ENCODE measurements around the gene B3GNT3. TPM values are rescaled to one million over a fixed set of nuclear protein-coding genes. Genes with fewer than 3 reads are reported as not detected.

The B3GNT3 gene
- total and polyA plus RNA-seq, 4 donors, result 0.42 to 4.5 (median 1.9) TPM; not detected in 1

DNA sequence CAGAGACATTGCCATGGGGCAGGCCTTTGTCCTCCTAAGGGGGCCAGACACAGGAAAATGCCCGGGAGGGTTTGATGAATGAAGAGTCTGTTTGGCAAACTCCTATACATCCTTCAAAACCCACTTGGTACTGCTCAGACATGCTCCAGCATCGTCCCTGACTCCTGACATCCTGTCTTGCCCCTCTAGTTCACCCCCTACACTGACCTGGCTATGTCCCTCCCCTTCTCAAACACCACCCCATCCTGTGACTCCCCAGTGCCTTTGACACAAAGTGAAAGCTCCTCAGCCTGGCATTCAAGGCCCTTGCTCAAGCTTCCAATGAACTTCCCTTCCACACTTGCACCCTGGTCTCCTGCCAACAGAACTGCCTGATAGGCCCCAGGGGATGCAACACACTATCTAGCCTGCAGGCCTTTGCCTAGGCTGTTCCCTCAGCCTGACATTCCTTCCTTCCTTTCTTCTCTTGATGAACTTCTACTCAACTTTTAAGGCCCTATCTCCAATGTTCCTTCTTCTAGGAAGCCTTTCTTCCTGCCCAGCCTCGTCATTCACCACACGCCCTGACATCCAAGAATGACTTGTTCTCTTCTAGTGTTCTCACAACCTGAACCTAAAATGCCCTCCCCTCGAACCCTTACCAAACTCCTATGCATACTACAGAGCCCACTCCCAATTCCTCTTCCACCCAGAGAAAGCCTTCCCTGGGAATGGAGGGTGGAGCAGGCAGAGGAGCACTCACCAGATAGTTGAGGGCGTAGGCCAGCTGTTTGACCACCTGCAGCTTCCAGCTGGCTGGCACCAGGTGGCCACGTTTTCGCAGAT lies 40.5 kb downstream of the B3GNT3 start:
- Histone ChIP-seq H3K4me1 (ENCODE audit: control insufficient read depth in 1 of 2, insufficient read depth in 2 of 2, low read length in 2 of 2) (no peaks in the 10 kb centered on the region), H3K36me3 (ENCODE audit: control insufficient read depth in 1 of 2, insufficient read depth in 2 of 2, low read length in 1 of 2) (no peaks in the 10 kb centered on the region), H3K4me3 (ENCODE audit: low read length in 2 of 2) (no peak overlapping the region), H3K27ac (ENCODE audit: low read depth in 1 of 2, low read length in 2 of 2) (no peak overlapping the region), H3K27me3 (ENCODE audit: control insufficient read depth in 1 of 2, insufficient read depth in 2 of 2, low read length in 1 of 2) (no peaks in the 10 kb centered on the region), H3K9me3 (ENCODE audit: control insufficient read depth, low read length) (no peaks in the 10 kb centered on the region)
- intact Hi-C loops (cut with DNase I), result no loop called here
- ATAC-seq (ENCODE audit: low FRiP score) (no peak), DNase-seq (no peak)
- WGBS, 2 donors, result 74 to 81% methylated on average over 8 of the region's 8 CpGs

DNA sequence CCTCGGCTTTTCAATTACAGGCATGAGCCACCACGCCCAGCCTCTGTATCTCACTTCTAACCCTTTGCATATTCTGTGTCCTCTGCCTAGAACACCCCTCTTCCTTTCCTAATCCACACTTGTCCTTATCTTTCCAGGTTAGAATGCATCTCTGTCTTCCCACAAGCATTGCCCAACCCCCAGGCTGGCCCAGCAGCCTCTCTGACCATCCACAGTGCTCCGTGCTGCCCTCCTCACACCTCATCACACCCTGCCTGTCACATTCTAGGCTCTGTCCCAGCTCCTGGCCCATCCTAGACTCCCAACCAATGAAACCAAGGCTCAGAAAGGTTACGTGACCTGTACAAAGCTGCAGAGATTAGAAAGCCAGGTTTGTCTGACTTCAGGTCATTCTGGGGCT lies 41.6 kb downstream of the B3GNT3 start:
- WGBS, 2 donors, result 72 to 75% methylated on average over 4 of the region's 4 CpGs
- H3K4me3 ChIP-seq (ENCODE audit: low read length in 2 of 2), result no peak overlapping the region
- no peaks in the 10 kb centered on the region for H3K4me1 ChIP-seq (ENCODE audit: control insufficient read depth in 1 of 2, insufficient read depth in 2 of 2, low read length in 2 of 2)
- ATAC-seq (ENCODE audit: low FRiP score) (no peak), DNase-seq (no peak)
- H3K36me3 ChIP-seq (ENCODE audit: control insufficient read depth in 1 of 2, insufficient read depth in 2 of 2, low read length in 1 of 2), result no peaks in the 10 kb centered on the region
- intact Hi-C loops (cut with DNase I), result no loop called here
- H3K27ac ChIP-seq (ENCODE audit: low read depth in 1 of 2, low read length in 2 of 2), result no peak overlapping the region
- H3K27me3 ChIP-seq (ENCODE audit: control insufficient read depth in 1 of 2, insufficient read depth in 2 of 2, low read length in 1 of 2), result no peaks in the 10 kb centered on the region
- no peaks in the 10 kb centered on the region for H3K9me3 ChIP-seq (ENCODE audit: control insufficient read depth, low read length)

DNA sequence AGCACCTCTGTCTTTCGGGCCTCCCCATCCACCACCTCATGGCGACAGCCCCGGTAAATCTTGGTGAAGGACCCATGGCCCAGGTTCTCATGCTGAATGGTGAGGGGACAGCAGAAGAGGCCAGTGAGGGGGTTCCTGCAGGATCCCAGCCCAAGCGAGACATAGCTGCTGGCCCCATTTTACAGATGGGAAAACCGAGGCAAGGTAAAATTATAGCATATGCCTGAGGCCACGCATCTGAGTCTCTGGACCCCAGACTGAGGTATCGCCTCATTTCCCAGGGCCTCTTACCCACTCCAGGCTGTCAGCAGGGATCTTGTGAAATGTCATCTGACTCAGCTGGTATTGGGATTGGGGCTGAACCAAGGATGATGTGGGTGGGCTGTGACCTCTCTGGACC lies 43.0 kb downstream of the B3GNT3 start:
- no peaks in the 10 kb centered on the region for H3K4me1 ChIP-seq (ENCODE audit: control insufficient read depth in 1 of 2, insufficient read depth in 2 of 2, low read length in 2 of 2)
- no peak overlapping the region for H3K27ac ChIP-seq (ENCODE audit: low read depth in 1 of 2, low read length in 2 of 2)
- intact Hi-C loops (cut with DNase I), result no loop called here
- WGBS, 2 donors, result 90 to 92% methylated on average over 7 of the region's 7 CpGs
- DNase-seq (no peak), ATAC-seq (ENCODE audit: low FRiP score) (no peak)
- H3K36me3 ChIP-seq (ENCODE audit: control insufficient read depth in 1 of 2, insufficient read depth in 2 of 2, low read length in 1 of 2), result no peaks in the 10 kb centered on the region
- no peak overlapping the region for H3K4me3 ChIP-seq (ENCODE audit: low read length in 2 of 2)
- H3K9me3 ChIP-seq (ENCODE audit: control insufficient read depth, low read length), result no peaks in the 10 kb centered on the region
- no peaks in the 10 kb centered on the region for H3K27me3 ChIP-seq (ENCODE audit: control insufficient read depth in 1 of 2, insufficient read depth in 2 of 2, low read length in 1 of 2)

DNA sequence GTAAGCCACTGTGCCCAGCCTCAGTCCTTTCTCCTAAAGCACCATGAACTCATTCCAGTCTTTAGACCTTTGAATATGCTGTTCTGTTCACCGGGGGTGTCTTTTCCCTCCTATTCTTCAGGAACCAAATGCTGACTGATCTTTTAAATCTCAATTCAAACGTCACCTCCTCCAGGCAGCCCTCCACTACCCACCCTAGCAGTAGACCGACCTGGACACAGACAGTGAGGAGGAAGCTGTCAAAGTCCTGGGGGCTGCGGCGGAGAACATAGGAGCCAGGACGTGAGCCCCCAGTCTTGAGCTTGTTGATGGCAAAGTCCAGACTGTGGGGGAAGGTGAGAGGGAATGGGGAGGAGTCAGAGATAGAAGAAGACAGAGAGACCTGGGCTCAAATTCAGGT lies 45.1 kb downstream of the B3GNT3 start:
- Histone ChIP-seq H3K9me3 (ENCODE audit: control insufficient read depth, low read length) (no peaks in the 10 kb centered on the region), H3K27ac (ENCODE audit: low read depth in 1 of 2, low read length in 2 of 2) (no peak overlapping the region), H3K27me3 (ENCODE audit: control insufficient read depth in 1 of 2, insufficient read depth in 2 of 2, low read length in 1 of 2) (no peaks in the 10 kb centered on the region), H3K4me3 (ENCODE audit: low read length in 2 of 2) (no peak overlapping the region), H3K4me1 (ENCODE audit: control insufficient read depth in 1 of 2, insufficient read depth in 2 of 2, low read length in 2 of 2) (no peaks in the 10 kb centered on the region), H3K36me3 (ENCODE audit: control insufficient read depth in 1 of 2, insufficient read depth in 2 of 2, low read length in 1 of 2) (no peaks in the 10 kb centered on the region)
- ATAC-seq (ENCODE audit: low FRiP score) (no peak), DNase-seq (no peak)
- intact Hi-C loops (cut with DNase I), result no loop called here
- WGBS, 2 donors, result 81 to 87% methylated on average over 6 of the region's 6 CpGs

DNA sequence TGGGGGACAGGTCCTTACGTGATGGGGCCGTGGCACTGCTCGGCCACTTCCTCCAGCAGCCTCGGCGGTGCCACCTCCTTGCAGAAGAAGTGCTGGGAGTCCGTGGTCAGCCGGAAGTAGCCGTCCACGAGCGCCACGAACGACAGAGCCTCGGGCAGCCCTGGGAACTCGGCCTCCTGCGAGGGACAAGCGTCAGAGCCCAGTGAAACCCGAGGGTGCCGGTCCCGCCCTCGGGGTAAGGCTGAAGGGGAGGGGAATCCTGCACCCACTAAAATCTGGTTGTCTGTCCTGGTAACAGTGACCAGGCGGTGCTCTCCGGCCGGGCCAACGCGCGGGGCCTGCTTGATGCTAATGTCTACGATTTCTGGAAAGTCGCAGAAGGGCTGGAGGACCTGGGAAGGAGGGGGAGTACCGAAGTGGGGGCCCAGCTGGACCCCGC lies 46.5 kb downstream of the B3GNT3 start:
- no peaks in the 10 kb centered on the region for H3K36me3 ChIP-seq (ENCODE audit: control insufficient read depth in 1 of 2, insufficient read depth in 2 of 2, low read length in 1 of 2)
- no peak overlapping the region for H3K4me3 ChIP-seq (ENCODE audit: low read length in 2 of 2)
- WGBS, 2 donors, result 14 to 23% methylated on average over 27 to 30 of the region's 30 CpGs
- no peaks in the 10 kb centered on the region for H3K9me3 ChIP-seq (ENCODE audit: control insufficient read depth, low read length)
- DNase-seq (no peak), ATAC-seq (ENCODE audit: low FRiP score) (no peak)
- no peaks in the 10 kb centered on the region for H3K27me3 ChIP-seq (ENCODE audit: control insufficient read depth in 1 of 2, insufficient read depth in 2 of 2, low read length in 1 of 2)
- H3K4me1 ChIP-seq (ENCODE audit: control insufficient read depth in 1 of 2, insufficient read depth in 2 of 2, low read length in 2 of 2), result no peaks in the 10 kb centered on the region
- intact Hi-C loops (cut with DNase I), result no loop called here
- no peak overlapping the region for H3K27ac ChIP-seq (ENCODE audit: low read depth in 1 of 2, low read length in 2 of 2)

DNA sequence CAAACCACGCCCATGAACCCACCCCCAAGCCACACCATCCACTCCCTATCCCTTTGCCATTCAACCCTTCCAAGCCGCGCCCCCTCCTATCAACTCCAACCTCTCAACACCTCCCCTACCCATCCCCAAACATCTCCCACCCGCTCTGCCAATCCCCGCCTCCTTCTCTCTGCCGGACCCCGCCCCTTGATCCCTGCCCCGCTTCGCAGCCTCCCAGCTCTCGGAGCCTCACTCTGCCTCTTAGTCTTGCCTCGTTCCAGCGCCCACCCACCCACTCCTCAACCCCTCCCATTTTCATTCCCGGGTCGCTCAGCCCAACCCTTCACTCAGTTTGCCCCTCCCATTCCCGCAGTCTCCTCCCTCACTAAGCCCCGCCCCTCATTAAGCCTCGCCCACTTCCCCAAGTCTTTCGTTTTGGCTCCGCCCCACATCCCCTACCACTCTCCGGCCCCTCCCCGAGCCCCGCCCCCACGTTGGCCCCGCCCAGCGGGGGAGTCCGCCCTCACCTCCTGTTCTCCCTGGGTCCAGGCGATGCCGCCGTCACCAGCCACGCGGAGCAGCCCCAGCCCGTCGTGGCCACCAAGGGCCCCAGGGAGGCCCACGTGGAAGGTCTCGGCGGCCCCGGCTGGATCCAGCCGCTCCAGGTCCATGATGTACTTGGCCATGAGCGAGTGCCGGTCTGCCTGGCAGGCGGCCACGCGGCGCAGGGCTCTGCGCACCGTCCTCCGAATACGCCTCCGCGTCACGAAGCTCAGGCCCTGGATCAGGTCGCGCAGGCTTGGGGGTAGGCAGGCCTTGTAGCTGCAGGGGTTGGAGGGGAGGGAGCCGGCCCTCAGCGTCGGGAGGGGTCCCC lies 47.1 kb downstream of the B3GNT3 start:
- Histone ChIP-seq H3K27ac (ENCODE audit: low read depth in 1 of 2, low read length in 2 of 2) (no peak overlapping the region), H3K36me3 (ENCODE audit: control insufficient read depth in 1 of 2, insufficient read depth in 2 of 2, low read length in 1 of 2) (no peaks in the 10 kb centered on the region), H3K4me3 (ENCODE audit: low read length in 2 of 2) (no peak overlapping the region), H3K27me3 (ENCODE audit: control insufficient read depth in 1 of 2, insufficient read depth in 2 of 2, low read length in 1 of 2) (no peaks in the 10 kb centered on the region), H3K4me1 (ENCODE audit: control insufficient read depth in 1 of 2, insufficient read depth in 2 of 2, low read length in 2 of 2) (no peaks in the 10 kb centered on the region), H3K9me3 (ENCODE audit: control insufficient read depth, low read length) (no peaks in the 10 kb centered on the region)
- DNase-seq (peak; percentile 85 to 94), ATAC-seq (ENCODE audit: low FRiP score) (peak; percentile 90)
- WGBS, 2 donors, result 2 to 9% methylated on average over 54 to 56 of the region's 56 CpGs
- intact Hi-C loops (cut with DNase I), result no loop called here

DNA sequence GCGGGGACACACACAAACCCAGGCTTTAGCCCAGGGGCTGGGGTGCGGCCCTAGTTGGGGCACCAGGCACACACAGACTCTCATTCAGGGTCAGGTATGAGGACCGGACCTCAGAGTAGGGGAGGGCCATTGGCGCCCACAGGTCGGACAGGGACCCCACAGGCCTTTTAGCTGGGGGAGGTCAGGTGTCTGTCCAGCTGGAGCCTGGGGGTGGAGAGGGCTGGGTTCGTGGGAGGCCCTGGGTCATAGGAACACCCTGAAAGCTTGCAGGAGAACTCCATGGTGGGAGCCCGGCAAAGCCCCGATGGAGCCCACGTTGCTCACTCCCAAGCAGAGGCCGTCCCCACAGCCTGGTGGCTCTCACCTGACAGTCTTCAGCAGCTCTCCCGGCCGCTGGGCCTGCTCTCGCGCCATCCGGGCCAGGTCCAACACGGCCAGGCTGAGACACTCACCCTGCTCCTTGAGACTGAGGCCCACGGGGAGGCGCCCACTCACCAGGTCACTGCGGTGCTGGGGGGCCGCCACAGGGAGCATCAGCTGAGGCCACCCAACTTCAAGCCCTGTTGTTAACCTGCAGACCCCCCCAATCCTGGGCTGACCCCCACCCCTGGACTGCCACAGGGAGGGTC lies 47.8 kb downstream of the B3GNT3 start:
- Histone ChIP-seq H3K27ac (ENCODE audit: low read depth in 1 of 2, low read length in 2 of 2) (no peak overlapping the region), H3K36me3 (ENCODE audit: control insufficient read depth in 1 of 2, insufficient read depth in 2 of 2, low read length in 1 of 2) (no peaks in the 10 kb centered on the region), H3K4me1 (ENCODE audit: control insufficient read depth in 1 of 2, insufficient read depth in 2 of 2, low read length in 2 of 2) (no peaks in the 10 kb centered on the region), H3K4me3 (ENCODE audit: low read length in 2 of 2) (no peak overlapping the region), H3K9me3 (ENCODE audit: control insufficient read depth, low read length) (no peaks in the 10 kb centered on the region), H3K27me3 (ENCODE audit: control insufficient read depth in 1 of 2, insufficient read depth in 2 of 2, low read length in 1 of 2) (no peaks in the 10 kb centered on the region)
- DNase-seq, result no peak
- WGBS, 2 donors, result 68 to 73% methylated on average over 20 of the region's 20 CpGs
- no peak for ATAC-seq (ENCODE audit: low FRiP score)
- intact Hi-C loops (cut with DNase I), result no loop called here

DNA sequence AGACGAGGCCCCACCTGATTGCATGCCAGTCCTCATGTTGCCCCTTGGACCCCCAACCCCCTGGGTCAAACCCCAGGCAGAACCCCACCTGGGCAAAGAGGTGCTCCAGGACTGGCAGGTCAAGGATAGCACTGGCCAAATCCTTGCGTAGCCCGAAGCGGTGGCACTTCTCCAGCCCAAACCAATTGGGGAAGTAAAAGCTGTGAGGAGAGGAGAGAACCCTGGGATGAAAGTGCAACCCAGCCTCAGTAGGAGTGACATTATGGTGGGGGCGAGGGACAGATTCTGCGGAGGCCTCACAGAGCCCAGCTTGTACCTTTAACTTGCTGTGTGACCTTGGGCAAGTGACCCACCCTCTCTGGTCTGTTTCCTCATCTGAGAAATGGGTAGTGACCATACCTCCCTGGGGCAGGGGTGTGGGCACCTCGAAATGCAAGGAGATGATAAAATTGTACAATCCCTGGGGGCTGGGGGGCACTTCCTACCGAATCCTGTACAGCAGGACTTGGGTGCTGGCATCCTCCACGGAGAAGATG lies 48.4 kb downstream of the B3GNT3 start:
- H3K27me3 ChIP-seq (ENCODE audit: control insufficient read depth in 1 of 2, insufficient read depth in 2 of 2, low read length in 1 of 2), result no peaks in the 10 kb centered on the region

More for the DNA sequence above, 48.4 kb downstream of the B3GNT3 start:
- intact Hi-C loops (cut with DNase I), result no loop called here
- Histone ChIP-seq H3K36me3 (ENCODE audit: control insufficient read depth in 1 of 2, insufficient read depth in 2 of 2, low read length in 1 of 2) (no peaks in the 10 kb centered on the region), H3K9me3 (ENCODE audit: control insufficient read depth, low read length) (no peaks in the 10 kb centered on the region), H3K4me3 (ENCODE audit: low read length in 2 of 2) (no peak overlapping the region), H3K27ac (ENCODE audit: low read depth in 1 of 2, low read length in 2 of 2) (no peak overlapping the region), H3K4me1 (ENCODE audit: control insufficient read depth in 1 of 2, insufficient read depth in 2 of 2, low read length in 2 of 2) (no peaks in the 10 kb centered on the region)
- ATAC-seq (ENCODE audit: low FRiP score), result no peak
- DNase-seq, result no peak
- 81 to 88% methylated on average over 9 of the region's 9 CpGs for WGBS, 2 donors
